NCI-H460 (cell line): ENCODE measurements around the gene MRPS27. TPM values are rescaled to one million over a fixed set of nuclear protein-coding genes. Genes with fewer than 3 reads are reported as not detected.

Experiments used
- DNase-seq: peaks from one replicate; pipeline ENCODE4 v3.0.0-alpha.2; 2016; ENCODE audit warnings: low read depth; ENCODE audit errors: extremely low read depth
- total RNA-seq: library from RNA; depleted of rRNA; stranded (reverse); fragments of >200 nt; shearing (Covaris generic); gene quantifications from 2 replicates; pipeline ENCODE4 v1.2.3, GENCODE V29; 2014

Gene MRPS27
- total RNA-seq, 1 experiment from 2014 or later, result 139 TPM

- DNase-seq, result no peak
Measured at GRCh38 chr5:72266862-72267261, 53.2 kb downstream of the MRPS27 start.

- DNase-seq, result no peak
Measured at GRCh38 chr5:72265032-72265877, 54.8 kb downstream of the MRPS27 start.

GRCh38 chr5:72256536-72256935 lies 63.5 kb downstream of the MRPS27 start:
- DNase-seq, result no peak

GRCh38 chr5:72255670-72256069 lies 64.4 kb downstream of the MRPS27 start:
- DNase-seq, result no peak

- DNase-seq, result no peak
Measured at GRCh38 chr5:72255237-72255636, 64.8 kb downstream of the MRPS27 start.

GRCh38 chr5:72252574-72253155 lies 67.4 kb downstream of the MRPS27 start:
- no peak for DNase-seq

- no peak for DNase-seq
Measured at GRCh38 chr5:72252008-72252407, 68.0 kb downstream of the MRPS27 start.

GRCh38 chr5:72251386-72251785 lies 68.7 kb downstream of the MRPS27 start:
- no peak for DNase-seq

GRCh38 chr5:72248410-72248981 lies 71.5 kb downstream of the MRPS27 start:
- DNase-seq, result peak; percentile 45

- DNase-seq, result no peak
Measured at GRCh38 chr5:72246954-72247442, 73.0 kb downstream of the MRPS27 start.

GRCh38 chr5:72245951-72246532 lies 74.0 kb downstream of the MRPS27 start:
- DNase-seq, result no peak

GRCh38 chr5:72245546-72245945 lies 74.5 kb downstream of the MRPS27 start:
- no peak for DNase-seq

- DNase-seq, result peak; percentile 23
Measured at GRCh38 chr5:72244862-72245371, 75.1 kb downstream of the MRPS27 start.

- DNase-seq, result no peak
Measured at GRCh38 chr5:72243706-72244105, 76.3 kb downstream of the MRPS27 start.

- no peak for DNase-seq
Measured at GRCh38 chr5:72242796-72243475, 77.1 kb downstream of the MRPS27 start.

- no peak for DNase-seq
Measured at GRCh38 chr5:72241346-72242003, 78.6 kb downstream of the MRPS27 start.

- DNase-seq, result no peak
Measured at GRCh38 chr5:72238712-72239445, 81.2 kb downstream of the MRPS27 start.

- DNase-seq, result no peak
Measured at GRCh38 chr5:72237879-72238278, 82.2 kb downstream of the MRPS27 start.

- DNase-seq, result no peak
Measured at GRCh38 chr5:72237415-72237814, 82.6 kb downstream of the MRPS27 start.
